ENCODE results near the gene APBB2.

APBB2 gene

DNA sequence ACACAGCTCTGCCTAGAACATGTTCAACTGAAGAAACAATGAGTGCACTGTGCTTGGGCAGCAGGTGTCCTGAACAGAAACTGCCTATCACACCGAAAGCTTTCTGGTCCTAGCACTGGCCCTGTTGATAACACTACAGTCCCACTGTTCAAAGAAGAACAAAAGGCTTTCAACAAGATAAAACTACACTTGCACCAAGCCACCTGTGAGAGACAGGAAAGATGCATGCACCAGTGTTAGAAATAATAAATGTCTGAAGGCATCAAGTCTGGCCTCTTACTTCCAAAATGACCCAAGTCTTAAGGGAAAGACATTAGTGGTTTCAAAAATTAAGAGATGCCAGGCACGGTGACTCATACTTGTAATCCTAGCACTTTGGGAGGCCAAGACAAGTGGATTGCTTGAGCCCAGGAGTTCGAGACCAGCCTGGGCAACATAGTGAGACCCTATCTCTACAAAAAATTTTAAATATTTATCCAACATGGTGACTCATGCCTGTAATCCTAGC lies 68.7 kb downstream of the APBB2 start:
- no peaks in the 10 kb centered on the region for H3K4me1 ChIP-seq (ENCODE audit: insufficient read depth, low read length, severe bottlenecking)
- H3F3A ChIP-seq (ENCODE audit: insufficient read depth, low read length), result no peaks in the 10 kb centered on the region
- no peaks in the 10 kb centered on the region for H3K36me3 ChIP-seq (ENCODE audit: insufficient read depth, low read length)
- no peak overlapping the region for H3K9ac ChIP-seq (ENCODE audit: low read length)
- H2AFZ ChIP-seq (ENCODE audit: low read length), result no peak overlapping the region
- H3K4me2 ChIP-seq (ENCODE audit: low read length), result no peak overlapping the region
- no peaks in the 10 kb centered on the region for H3K27me3 ChIP-seq (ENCODE audit: insufficient read depth, low read length)
- no peaks in the 10 kb centered on the region for H3K79me2 ChIP-seq (ENCODE audit: insufficient read depth, low read length)
- H3K4me3 ChIP-seq (ENCODE audit: low read depth, low read length, poor library complexity, severe bottlenecking), result no peak overlapping the region
- H3K27ac ChIP-seq (ENCODE audit: low read depth, low read length, poor library complexity, severe bottlenecking), result no peak overlapping the region
- no peaks in the 10 kb centered on the region for H4K20me1 ChIP-seq (ENCODE audit: insufficient read depth, low read length)
- TF ChIP-seq EZH2 (IDR thresholded peaks at IDR 0.05; ENCODE audit: borderline replicate concordance, low read length), result no peak
- TF ChIP-seq, protein P1, sequence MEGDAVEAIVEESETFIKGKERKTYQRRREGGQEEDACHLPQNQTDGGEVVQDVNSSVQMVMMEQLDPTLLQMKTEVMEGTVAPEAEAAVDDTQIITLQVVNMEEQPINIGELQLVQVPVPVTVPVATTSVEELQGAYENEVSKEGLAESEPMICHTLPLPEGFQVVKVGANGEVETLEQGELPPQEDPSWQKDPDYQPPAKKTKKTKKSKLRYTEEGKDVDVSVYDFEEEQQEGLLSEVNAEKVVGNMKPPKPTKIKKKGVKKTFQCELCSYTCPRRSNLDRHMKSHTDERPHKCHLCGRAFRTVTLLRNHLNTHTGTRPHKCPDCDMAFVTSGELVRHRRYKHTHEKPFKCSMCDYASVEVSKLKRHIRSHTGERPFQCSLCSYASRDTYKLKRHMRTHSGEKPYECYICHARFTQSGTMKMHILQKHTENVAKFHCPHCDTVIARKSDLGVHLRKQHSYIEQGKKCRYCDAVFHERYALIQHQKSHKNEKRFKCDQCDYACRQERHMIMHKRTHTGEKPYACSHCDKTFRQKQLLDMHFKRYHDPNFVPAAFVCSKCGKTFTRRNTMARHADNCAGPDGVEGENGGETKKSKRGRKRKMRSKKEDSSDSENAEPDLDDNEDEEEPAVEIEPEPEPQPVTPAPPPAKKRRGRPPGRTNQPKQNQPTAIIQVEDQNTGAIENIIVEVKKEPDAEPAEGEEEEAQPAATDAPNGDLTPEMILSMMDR (IDR thresholded peaks at IDR 0.05; ENCODE audit: low read length), result no peak
- no peaks in the 10 kb centered on the region for H3K9me2 ChIP-seq (ENCODE audit: low read depth, low read length)
- no peaks in the 10 kb centered on the region for H3K9me3 ChIP-seq (ENCODE audit: low read length)

- no peak overlapping the region for H3K9ac ChIP-seq (ENCODE audit: low read length)
- no peak overlapping the region for H3K27ac ChIP-seq (ENCODE audit: low read depth, low read length, poor library complexity, severe bottlenecking)
- H3K4me2 ChIP-seq (ENCODE audit: low read length), result no peak overlapping the region
- no peaks in the 10 kb centered on the region for H3K4me1 ChIP-seq (ENCODE audit: insufficient read depth, low read length, severe bottlenecking)
- no peaks in the 10 kb centered on the region for H3K9me3 ChIP-seq (ENCODE audit: low read length)
- H4K20me1 ChIP-seq (ENCODE audit: insufficient read depth, low read length), result no peaks in the 10 kb centered on the region
- no peaks in the 10 kb centered on the region for H3K9me2 ChIP-seq (ENCODE audit: low read depth, low read length)
- H3K27me3 ChIP-seq (ENCODE audit: insufficient read depth, low read length), result no peaks in the 10 kb centered on the region
- H3K79me2 ChIP-seq (ENCODE audit: insufficient read depth, low read length), result no peaks in the 10 kb centered on the region
- no peaks in the 10 kb centered on the region for H3F3A ChIP-seq (ENCODE audit: insufficient read depth, low read length)
- H2AFZ ChIP-seq (ENCODE audit: low read length), result no peak overlapping the region
- H3K36me3 ChIP-seq (ENCODE audit: insufficient read depth, low read length), result no peaks in the 10 kb centered on the region
- TF ChIP-seq, protein P1 (IDR thresholded peaks at IDR 0.05; ENCODE audit: low read length), result no peak
- no peak for TF ChIP-seq EZH2 (IDR thresholded peaks at IDR 0.05; ENCODE audit: borderline replicate concordance, low read length)
- no peak overlapping the region for H3K4me3 ChIP-seq (ENCODE audit: low read depth, low read length, poor library complexity, severe bottlenecking)
Measured at GRCh38 chr4:41144812-41145211, 69.5 kb downstream of the APBB2 start.

GRCh38 chr4:41144040-41144379 lies 70.3 kb downstream of the APBB2 start:
- Histone ChIP-seq H3K27ac (ENCODE audit: low read depth, low read length, poor library complexity, severe bottlenecking) (no peak overlapping the region), H4K20me1 (ENCODE audit: insufficient read depth, low read length) (no peaks in the 10 kb centered on the region), H3F3A (ENCODE audit: insufficient read depth, low read length) (no peaks in the 10 kb centered on the region), H3K4me3 (ENCODE audit: low read depth, low read length, poor library complexity, severe bottlenecking) (no peak overlapping the region), H3K79me2 (ENCODE audit: insufficient read depth, low read length) (no peaks in the 10 kb centered on the region), H3K27me3 (ENCODE audit: insufficient read depth, low read length) (no peaks in the 10 kb centered on the region), H3K4me1 (ENCODE audit: insufficient read depth, low read length, severe bottlenecking) (no peaks in the 10 kb centered on the region), H3K36me3 (ENCODE audit: insufficient read depth, low read length) (no peaks in the 10 kb centered on the region), H2AFZ (ENCODE audit: low read length) (no peak overlapping the region), H3K9me3 (ENCODE audit: low read length) (no peaks in the 10 kb centered on the region), H3K4me2 (ENCODE audit: low read length) (no peak overlapping the region), H3K9me2 (ENCODE audit: low read depth, low read length) (no peaks in the 10 kb centered on the region), H3K9ac (ENCODE audit: low read length) (no peak overlapping the region)
- TF ChIP-seq EZH2 (IDR thresholded peaks at IDR 0.05; ENCODE audit: borderline replicate concordance, low read length), result no peak
- TF ChIP-seq, protein P1 (IDR thresholded peaks at IDR 0.05; ENCODE audit: low read length), result no peak

Data from OCI-LY1 (cell line).